B cell (primary cell): ENCODE data around the gene TMPRSS11E. TPM values are rescaled to one million over a fixed set of nuclear protein-coding genes. Genes with fewer than 3 reads are reported as not detected.
"Not testable (repeated sequence)": the region's sequence is repeated elsewhere in the genome, so short reads cannot be mapped to it uniquely, and the experiment has no call there.

Source experiments
- ATAC-seq: fragments of 200-7000 bp; cut with Tn5 transposase; one replicate; pipeline ENCODE4 v1.10.0; 2021; ENCODE audit warnings: low read depth, mild to moderate bottlenecking, moderate number of reproducible peaks, moderate library complexity
- CTCF ChIA-PET: fragments of 350-600 bp; sonication (Branson Sonifier 250); formaldehyde crosslinking; loops from one replicate; lab custom pipeline; 2021; ENCODE audit warnings: antibody characterized with exemption, inconsistent platforms; lab: Charles Lee
- POLR2A ChIA-PET: fragments of 350-600 bp; sonication (Branson Sonifier 250); formaldehyde crosslinking; loops from one replicate; lab custom pipeline; 2021; ENCODE audit warnings: antibody characterized with exemption; lab: Charles Lee
- DNase-seq: peaks from one replicate; pipeline ENCODE4 v3.0.0; 2013
- H2AFZ ChIP-seq: 2 replicates; pipeline ENCODE4 v1.6.1; 2012; ENCODE audit warnings: mild to moderate bottlenecking, low read depth, low read length; ENCODE audit not compliant: insufficient read depth, poor library complexity, severe bottlenecking
- H3K27ac ChIP-seq, 2 donors: 1 replicate in 1 of 2; 2 replicates in 1 of 2; pipeline ENCODE4 v1.5.1; 2012 to 2013; ENCODE audit warnings: low read length in 2 of 2, mild to moderate bottlenecking in 2 of 2, moderate library complexity in 1 of 2
- H3K27me3 ChIP-seq, 4 experiments: fragments of 200-600 bp in 1 of 4; sonication (generic) in 1 of 4; replicated peaks in 1 of 4; 1 replicate in 2 of 4; 2 replicates in 2 of 4; pipeline versions ENCODE4 v1.6.1 to v1.7.0; 2013 to 2016; ENCODE audit warnings: low read length in 3 of 4, mild to moderate bottlenecking in 2 of 4, mixed read lengths in 1 of 4, moderate library complexity in 1 of 4; ENCODE audit not compliant: insufficient read depth in 4 of 4, control insufficient read depth in 3 of 4; ENCODE audit errors: control extremely low read depth in 1 of 4
- H3K36me3 ChIP-seq, 2 experiments: replicated peaks in 1 of 2; 1 replicate in 1 of 2; 2 replicates in 1 of 2; pipeline versions ENCODE4 v1.6.1 to v1.7.1; 2013; ENCODE audit warnings: low read length in 1 of 2; ENCODE audit not compliant: insufficient read depth in 2 of 2, control insufficient read depth in 1 of 2; ENCODE audit errors: control extremely low read depth in 1 of 2, extremely low read depth in 1 of 2
- H3K4me1 ChIP-seq, 2 donors: fragments of 200-600 bp in 1 of 2; sonication (generic) in 1 of 2; 1 replicate in 1 of 2; 2 replicates in 1 of 2; pipeline versions ENCODE4 v1.5.1 to v1.6.1; 2013 to 2017; ENCODE audit warnings: low read length in 2 of 2; ENCODE audit not compliant: control insufficient read depth in 2 of 2, insufficient read depth in 2 of 2
- H3K4me2 ChIP-seq: replicated peaks from 2 replicates; pipeline ENCODE3; 2012; ENCODE audit warnings: mild to moderate bottlenecking, low read depth, low read length; ENCODE audit not compliant: poor library complexity, severe bottlenecking
- H3K4me3 ChIP-seq, 5 experiments: fragments of 200-600 bp in 1 of 5; sonication (generic) in 1 of 5; 1 replicate in 3 of 5; 2 replicates in 2 of 5; pipeline versions ENCODE4 v1.5.1 to v1.7.0; 2011 to 2016; ENCODE audit warnings: low read length in 4 of 5, mild to moderate bottlenecking in 4 of 5, low read depth in 2 of 5, control low read depth in 1 of 5, moderate library complexity in 1 of 5; ENCODE audit not compliant: insufficient read depth in 1 of 5; ENCODE audit errors: control extremely low read depth in 1 of 5, extremely low read depth in 1 of 5
- H3K79me2 ChIP-seq: fragments of 200-600 bp; sonication (generic); one replicate; pipeline ENCODE4 v1.6.0; 2016; ENCODE audit warnings: low read length; ENCODE audit not compliant: control insufficient read depth, insufficient read depth
- H3K9ac ChIP-seq: fragments of 200-600 bp; sonication (generic); 2 replicates; pipeline ENCODE4 v1.6.1; 2017; ENCODE audit warnings: mild to moderate bottlenecking, low read length, moderate library complexity
- H3K9me3 ChIP-seq, 3 donors: one replicate each; pipeline versions ENCODE4 v1.6.1 to v1.7.1; 2013; ENCODE audit warnings: low read length in 2 of 3; ENCODE audit not compliant: control insufficient read depth in 2 of 3, insufficient read depth in 1 of 3; ENCODE audit errors: control extremely low read depth in 1 of 3
- H4K20me1 ChIP-seq: 2 replicates; pipeline ENCODE4 v1.6.0; 2012; ENCODE audit warnings: mild to moderate bottlenecking, low read length; ENCODE audit not compliant: insufficient read depth, control insufficient read depth, poor library complexity, severe bottlenecking
- H3K27ac Mint-ChIP-seq: one replicate; pipeline ENCODE4 v1.8.0; 2021; ENCODE audit warnings: mixed read lengths
- H3K27me3 Mint-ChIP-seq: one replicate; pipeline ENCODE4 v1.8.0; 2021; ENCODE audit warnings: mixed read lengths
- H3K4me1 Mint-ChIP-seq: one replicate; pipeline ENCODE4 v1.8.0; 2021; ENCODE audit warnings: mixed read lengths
- H3K4me3 Mint-ChIP-seq: one replicate; pipeline ENCODE4 v1.8.0; 2021; ENCODE audit warnings: mixed read lengths
- H3K9me3 Mint-ChIP-seq: one replicate; pipeline ENCODE4 v1.8.0; 2022; ENCODE audit warnings: mixed read lengths; ENCODE audit not compliant: insufficient read depth
- EZH2 ChIP-seq: IDR thresholded peaks from 2 replicates; pipeline ENCODE4 v1.6.1; 2012; ENCODE audit warnings: borderline replicate concordance, low read depth, mild to moderate bottlenecking, moderate library complexity, low read length; ENCODE audit not compliant: insufficient read depth, poor library complexity, severe bottlenecking
- WGBS: methylation state at CpG from one replicate; pipeline ENCODE4 v1.1.5; 2013; ENCODE audit warnings: missing lambda C conversion rate; ENCODE audit not compliant: insufficient coverage; 5-methylcytosine and 5-hydroxymethylcytosine counted together
- intact Hi-C: fragments of 100-400 bp; cut with micrococcal nuclease; formaldehyde crosslinking; loops from one replicate; pipeline ENCODE4 v1.10.0; 2022
- polyA plus RNA-seq: library from polyadenylated mRNA; depleted of rRNA; stranded (reverse); fragments of >200 nt; gene quantifications from 2 replicates; pipeline ENCODE4 v1.2.3, GENCODE V29; 2012
- total RNA-seq, 2 donors: library from RNA; stranded (reverse); fragments of 120-200 nt in 1 of 2; gene quantifications; 1 replicate in 1 of 2; 2 replicates in 1 of 2; pipeline versions ENCODE4 v1.2.3 to v1.2.4, GENCODE V29; 2013 to 2022
- TF ChIP-seq, protein P1 (sequence below): fragments of 200-600 bp; IDR thresholded peaks from one replicate; pipeline ENCODE4 v1.8.0; 2022; ENCODE audit warnings: antibody characterized with exemption, mild to moderate bottlenecking

TMPRSS11E gene
- total and polyA plus RNA-seq, 2 donors (not counting 1 experiment from before 2014, with no cell fraction given), result 0.06 TPM; not detected in 1

DNA sequence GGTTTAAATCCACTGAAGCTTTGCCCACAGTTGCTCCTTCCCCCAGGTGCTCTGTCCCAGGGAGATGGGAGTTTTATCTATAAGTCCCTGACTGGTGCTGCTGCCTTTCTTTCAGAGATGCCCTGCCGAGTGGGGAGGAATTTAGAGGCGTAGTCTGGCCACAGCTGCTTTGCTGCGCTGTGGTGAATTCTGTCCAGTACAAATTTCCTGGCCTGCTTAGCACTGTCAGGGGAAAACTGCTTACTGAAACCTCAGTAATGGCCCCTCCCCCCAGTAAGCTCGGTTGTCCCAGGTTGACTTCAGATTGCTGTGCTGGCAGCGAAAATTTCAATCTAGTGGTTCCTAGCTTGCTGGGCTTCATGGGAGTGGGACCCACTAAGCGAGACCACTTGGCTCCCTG lies 88.7 kb downstream of the TMPRSS11E start:
- intact Hi-C loops, result no loop called here
- no peak for TF ChIP-seq EZH2
- TF ChIP-seq, protein P1, sequence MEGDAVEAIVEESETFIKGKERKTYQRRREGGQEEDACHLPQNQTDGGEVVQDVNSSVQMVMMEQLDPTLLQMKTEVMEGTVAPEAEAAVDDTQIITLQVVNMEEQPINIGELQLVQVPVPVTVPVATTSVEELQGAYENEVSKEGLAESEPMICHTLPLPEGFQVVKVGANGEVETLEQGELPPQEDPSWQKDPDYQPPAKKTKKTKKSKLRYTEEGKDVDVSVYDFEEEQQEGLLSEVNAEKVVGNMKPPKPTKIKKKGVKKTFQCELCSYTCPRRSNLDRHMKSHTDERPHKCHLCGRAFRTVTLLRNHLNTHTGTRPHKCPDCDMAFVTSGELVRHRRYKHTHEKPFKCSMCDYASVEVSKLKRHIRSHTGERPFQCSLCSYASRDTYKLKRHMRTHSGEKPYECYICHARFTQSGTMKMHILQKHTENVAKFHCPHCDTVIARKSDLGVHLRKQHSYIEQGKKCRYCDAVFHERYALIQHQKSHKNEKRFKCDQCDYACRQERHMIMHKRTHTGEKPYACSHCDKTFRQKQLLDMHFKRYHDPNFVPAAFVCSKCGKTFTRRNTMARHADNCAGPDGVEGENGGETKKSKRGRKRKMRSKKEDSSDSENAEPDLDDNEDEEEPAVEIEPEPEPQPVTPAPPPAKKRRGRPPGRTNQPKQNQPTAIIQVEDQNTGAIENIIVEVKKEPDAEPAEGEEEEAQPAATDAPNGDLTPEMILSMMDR, result no peak
- POLR2A ChIA-PET, result no interaction called here
- peaks cover 0 to 11% (median 0%) of the 10 kb centered on the region in 3 donors for H3K9me3 ChIP-seq
- H2AFZ ChIP-seq, result no peak overlapping the region
- H3K4me3 ChIP-seq, result no peak overlapping the region
- no peak overlapping the region for H3K9ac ChIP-seq
- H4K20me1 ChIP-seq, result no peaks in the 10 kb centered on the region
- H3K27me3 Mint-ChIP-seq, result no peaks in the 10 kb centered on the region
- H3K27me3 ChIP-seq, result no peaks in the 10 kb centered on the region
- H3K27ac ChIP-seq, result no peak overlapping the region
- DNase-seq (no peak), ATAC-seq (no peak)
- CTCF ChIA-PET, result no interaction called here
- no peak overlapping the region for H3K4me2 ChIP-seq
- 89% methylated on average over 4 of the region's 6 CpGs for WGBS
- H3K36me3 ChIP-seq, result no peaks in the 10 kb centered on the region
- H3K4me1 Mint-ChIP-seq, result no peaks in the 10 kb centered on the region
- peaks cover 6% of the 10 kb centered on the region for H3K9me3 Mint-ChIP-seq
- no peaks in the 10 kb centered on the region for H3K79me2 ChIP-seq
- H3K4me3 Mint-ChIP-seq, result no peak overlapping the region
- no peak overlapping the region for H3K27ac Mint-ChIP-seq
- no peaks in the 10 kb centered on the region for H3K4me1 ChIP-seq

- Histone ChIP-seq H3K36me3 (no peaks in the 10 kb centered on the region), H2AFZ (no peak overlapping the region), H3K79me2 (no peaks in the 10 kb centered on the region), H3K4me3 (no peak overlapping the region), H3K27me3 (no peaks in the 10 kb centered on the region), H3K27ac (no peak overlapping the region), H3K9me3 (peaks cover 0 to 11% (median 0%) of the 10 kb centered on the region in 3 donors), H3K4me2 (no peak overlapping the region), H3K9ac (no peak overlapping the region), H4K20me1 (no peaks in the 10 kb centered on the region), H3K4me1 (no peaks in the 10 kb centered on the region)
- no peak for ATAC-seq
- no peak for DNase-seq
- Mint-ChIP-seq H3K27ac (no peak overlapping the region), H3K9me3 (peaks cover 6% of the 10 kb centered on the region), H3K4me1 (no peaks in the 10 kb centered on the region), H3K27me3 (no peaks in the 10 kb centered on the region), H3K4me3 (no peak overlapping the region)
- intact Hi-C loops, result no loop called here
- WGBS, result 96% methylated on average over 3 of the region's 3 CpGs
- TF ChIP-seq, protein P1, result no peak
- TF ChIP-seq EZH2, result no peak
- POLR2A ChIA-PET, result no interaction called here
- CTCF ChIA-PET, result no interaction called here
Measured at GRCh38 chr4:68536375-68536774, 89.1 kb downstream of the TMPRSS11E start.

GRCh38 chr4:68542742-68543141 lies 95.5 kb downstream of the TMPRSS11E start:
- POLR2A ChIA-PET, DNase-seq, H2AFZ ChIP-seq, H3K27ac Mint-ChIP-seq, H3K4me1 Mint-ChIP-seq, H3K27me3 ChIP-seq, H4K20me1 ChIP-seq, H3K4me2 ChIP-seq, H3K79me2 ChIP-seq, CTCF ChIA-PET, H3K27ac ChIP-seq, intact Hi-C loops, H3K9me3 Mint-ChIP-seq, H3K4me3 ChIP-seq, H3K9me3 ChIP-seq, H3K4me3 Mint-ChIP-seq, H3K27me3 Mint-ChIP-seq, H3K4me1 ChIP-seq, H3K36me3 ChIP-seq, H3K9ac ChIP-seq, ATAC-seq: not testable (repeated sequence)
- 93% methylated on average over 13 of the region's 13 CpGs for WGBS
